Measurements from ENCODE around the gene AMBRA1. TPM values are rescaled to one million over a fixed set of nuclear protein-coding genes. Genes with fewer than 3 reads are reported as not detected.

AMBRA1 gene
- total RNA-seq, 1 experiment from 2014 or later = 15.8 TPM

GRCh38 chr11:46505741-46506482, 87.9 kb downstream of the AMBRA1 start:
- no peaks in the 10 kb centered on the region for H3K4me1 ChIP-seq (ENCODE audit: insufficient read depth, low read length)
- DNase-seq = no peak
- H3K9ac ChIP-seq (ENCODE audit: low read length) = no peak overlapping the region
- no peak overlapping the region for H2AFZ ChIP-seq (ENCODE audit: low read length)
- 0 out of 2 replicates have a peak, but pooled peaks cover 4% of the 10 kb centered on the region for H4K20me1 ChIP-seq (ENCODE audit: low read length)
- no peak overlapping the region for H3K4me3 ChIP-seq (ENCODE audit: low read length)
- no peak for TF ChIP-seq CTCF (conservative IDR thresholded peaks at IDR 0.05; ENCODE audit: low read depth, low read length)
- H3K9me3 ChIP-seq (ENCODE audit: low read length) = no peaks in the 10 kb centered on the region
- CTCF ChIA-PET = interaction anchor here (0.8 kb wide), 1 partner anchor 16 kb away, joined by 3 read pairs; no protein-coding TSS in a partner anchor
- intact Hi-C loops (cut with micrococcal nuclease) = no loop called here
- H3K27ac ChIP-seq (ENCODE audit: low read length) = no peak overlapping the region
- peak; percentile 22; the same call in 1 of the 2 replicates for ATAC-seq
- no peaks in the 10 kb centered on the region for H3F3A ChIP-seq (ENCODE audit: low read length, unreplicated experiment)
- H3K27me3 ChIP-seq (ENCODE audit: low read length) = no peaks in the 10 kb centered on the region
- no TSS peak for BruUV-seq (replicated peaks)
- H3K9me2 ChIP-seq (replicated peaks; ENCODE audit: low read length) = no peaks in the 10 kb centered on the region
- POLR2A ChIA-PET (ENCODE audit: unreplicated experiment) = no interaction called here
- H3K79me2 ChIP-seq (ENCODE audit: low read length) = no peaks in the 10 kb centered on the region
- H3K4me2 ChIP-seq (ENCODE audit: low read length) = no peak overlapping the region
- H3K36me3 ChIP-seq (ENCODE audit: low read depth, low read length) = peaks cover 6% of the 10 kb centered on the region; the same call in 1 of the 2 replicates

GRCh38 chr11:46504817-46505613, 88.8 kb downstream of the AMBRA1 start:
- TF ChIP-seq CTCF (conservative IDR thresholded peaks at IDR 0.05; ENCODE audit: low read depth, low read length) = no peak
- TF ChIP-seq EZH2 (IDR thresholded peaks at IDR 0.05; ENCODE audit: low read length, unreplicated experiment) = no peak
- no peak for TF ChIP-seq EZH2phosphoT487 (IDR thresholded peaks at IDR 0.05; ENCODE audit: borderline replicate concordance, low read length)
- Histone ChIP-seq H3K36me3 (ENCODE audit: low read depth, low read length) (peaks cover 6% of the 10 kb centered on the region; the same call in 1 of the 2 replicates), H4K20me1 (ENCODE audit: low read length) (0 out of 2 replicates have a peak, but pooled peaks cover 4% of the 10 kb centered on the region), H3K4me3 (ENCODE audit: low read length) (no peak overlapping the region), H3K9me3 (ENCODE audit: low read length) (no peaks in the 10 kb centered on the region), H3K79me2 (ENCODE audit: low read length) (no peaks in the 10 kb centered on the region), H3F3A (ENCODE audit: low read length, unreplicated experiment) (no peaks in the 10 kb centered on the region), H2AFZ (ENCODE audit: low read length) (no peak overlapping the region), H3K4me2 (ENCODE audit: low read length) (no peak overlapping the region), H3K4me1 (ENCODE audit: insufficient read depth, low read length) (no peaks in the 10 kb centered on the region), H3K9me2 (replicated peaks; ENCODE audit: low read length) (no peaks in the 10 kb centered on the region), H3K9ac (ENCODE audit: low read length) (no peak overlapping the region), H3K27ac (ENCODE audit: low read length) (no peak overlapping the region), H3K27me3 (ENCODE audit: low read length) (no peaks in the 10 kb centered on the region)
- CTCF ChIA-PET = no interaction called here
- BruUV-seq (replicated peaks) = no TSS peak
- ATAC-seq (peak; percentile 85), DNase-seq (no peak)
- intact Hi-C loops (cut with micrococcal nuclease) = no loop called here
- POLR2A ChIA-PET (ENCODE audit: unreplicated experiment) = no interaction called here
